SU-DHL-6 (cell line): Measurements from ENCODE around the gene FAM47E.

Source experiments
- H2AFZ ChIP-seq: fragments of 200-600 bp; sonication (generic); 2 replicates; pipeline ENCODE4 v1.6.1; 2014; ENCODE audit warnings: low read depth, mild to moderate bottlenecking, moderate library complexity, mixed read lengths, antibody characterized with exemption, low read length; ENCODE audit not compliant: severe bottlenecking
- H3F3A ChIP-seq: fragments of 200-600 bp; shearing (Covaris generic); 2 replicates; pipeline ENCODE4 v1.6.0; 2016; ENCODE audit warnings: antibody characterized with exemption, mild to moderate bottlenecking; ENCODE audit not compliant: insufficient read depth
- H3K27ac ChIP-seq: fragments of 200-600 bp; sonication (generic); 2 replicates; pipeline ENCODE4 v1.5.1; 2016; ENCODE audit warnings: low read depth, mild to moderate bottlenecking, low read length, moderate library complexity, mixed read lengths
- H3K27me3 ChIP-seq: fragments of 200-600 bp; sonication (generic), shearing (Covaris generic); 2 replicates; pipeline ENCODE4 v1.6.0; 2014; ENCODE audit warnings: mild to moderate bottlenecking, low read length
- H3K36me3 ChIP-seq: fragments of 200-600 bp; sonication (generic); 2 replicates; pipeline ENCODE4 v1.6.1; 2014; ENCODE audit warnings: mild to moderate bottlenecking, low read length, mixed read lengths
- H3K4me2 ChIP-seq: fragments of 300-600, 200-600 bp; shearing (Covaris generic), sonication (generic); 2 replicates; pipeline ENCODE4 v1.6.0; 2014; ENCODE audit warnings: low read length, low read depth, mild to moderate bottlenecking; ENCODE audit not compliant: poor library complexity, severe bottlenecking
- H3K4me3 ChIP-seq: fragments of 200-600 bp; sonication (generic); 2 replicates; pipeline ENCODE4 v1.5.1; 2014; ENCODE audit warnings: antibody characterized with exemption, low read length, mild to moderate bottlenecking, mixed read lengths; ENCODE audit not compliant: insufficient read depth, poor library complexity, severe bottlenecking
- H3K79me2 ChIP-seq: fragments of 200-600 bp; sonication (generic); 2 replicates; pipeline ENCODE4 v1.6.1; 2014; ENCODE audit warnings: mild to moderate bottlenecking, low read length, moderate library complexity; ENCODE audit not compliant: insufficient read depth
- H3K9ac ChIP-seq: fragments of 200-600 bp; sonication (generic); 2 replicates; pipeline ENCODE4 v1.7.0; 2014; ENCODE audit warnings: mild to moderate bottlenecking, low read length
- H3K9me2 ChIP-seq: fragments of 200-600 bp; sonication (generic); replicated peaks from 2 replicates; pipeline ENCODE4 v1.6.1; 2014; ENCODE audit warnings: low read length; ENCODE audit not compliant: insufficient read depth
- H3K9me3 ChIP-seq: fragments of 200-600 bp; sonication (generic); 2 replicates; pipeline ENCODE4 v1.6.1; 2014; ENCODE audit warnings: low read length, mixed read lengths; ENCODE audit not compliant: insufficient read depth
- H4K20me1 ChIP-seq: fragments of 200-600 bp; sonication (generic); 2 replicates; pipeline ENCODE4 v1.6.1; 2014; ENCODE audit warnings: low read depth, mild to moderate bottlenecking, antibody characterized with exemption, low read length, moderate library complexity, mixed read lengths
- CTCF ChIP-seq: fragments of 200-600 bp; sonication (generic); IDR thresholded peaks from one replicate; pipeline ENCODE4 v1.5.1; 2017; ENCODE audit warnings: antibody characterized with exemption, mild to moderate bottlenecking, low read length, moderate library complexity; ENCODE audit not compliant: insufficient read depth, poor library complexity, severe bottlenecking
- EZH2phosphoT487 ChIP-seq: fragments of 200-600 bp; sonication (generic), shearing (Covaris generic); conservative IDR thresholded peaks from 2 replicates; pipeline ENCODE4 v1.6.1; 2018; ENCODE audit warnings: mild to moderate bottlenecking, antibody characterized with exemption, low read length, moderate library complexity, mixed read lengths

The FAM47E gene

GRCh38 chr4:76307660-76308014 lies 56.1 kb downstream of the FAM47E start:
- Histone ChIP-seq H3K27me3 (no peaks in the 10 kb centered on the region), H2AFZ (no peak overlapping the region), H3K4me3 (no peak overlapping the region), H3F3A (no peaks in the 10 kb centered on the region), H3K9me3 (no peaks in the 10 kb centered on the region), H3K9ac (no peak overlapping the region), H3K9me2 (no peaks in the 10 kb centered on the region), H4K20me1 (no peaks in the 10 kb centered on the region), H3K79me2 (no peaks in the 10 kb centered on the region), H3K27ac (no peak overlapping the region), H3K36me3 (no peaks in the 10 kb centered on the region), H3K4me2 (no peak overlapping the region)
- TF ChIP-seq CTCF (no peak), EZH2phosphoT487 (no peak)

- H3K79me2 ChIP-seq, result no peaks in the 10 kb centered on the region
- H3K9me2 ChIP-seq, result no peaks in the 10 kb centered on the region
- H3K27me3 ChIP-seq, result no peaks in the 10 kb centered on the region
- H3K9me3 ChIP-seq, result no peaks in the 10 kb centered on the region
- no peaks in the 10 kb centered on the region for H3K36me3 ChIP-seq
- no peak overlapping the region for H3K4me2 ChIP-seq
- no peak overlapping the region for H2AFZ ChIP-seq
- H3K9ac ChIP-seq, result no peak overlapping the region
- no peaks in the 10 kb centered on the region for H3F3A ChIP-seq
- TF ChIP-seq CTCF, result no peak
- TF ChIP-seq EZH2phosphoT487, result no peak
- H4K20me1 ChIP-seq, result no peaks in the 10 kb centered on the region
- no peak overlapping the region for H3K27ac ChIP-seq
- H3K4me3 ChIP-seq, result no peak overlapping the region
Observed at GRCh38 chr4:76308548-76308947, 57.0 kb downstream of the FAM47E start.

GRCh38 chr4:76309939-76310550 lies 58.5 kb downstream of the FAM47E start:
- Histone ChIP-seq H3K27me3 (no peaks in the 10 kb centered on the region), H3K9me3 (no peaks in the 10 kb centered on the region), H3K9me2 (no peaks in the 10 kb centered on the region), H3K79me2 (no peaks in the 10 kb centered on the region), H3K36me3 (no peaks in the 10 kb centered on the region), H4K20me1 (no peaks in the 10 kb centered on the region), H3K27ac (no peak overlapping the region), H3K4me2 (no peak overlapping the region), H3F3A (no peaks in the 10 kb centered on the region), H3K4me3 (no peak overlapping the region), H2AFZ (no peak overlapping the region), H3K9ac (no peak overlapping the region)
- TF ChIP-seq CTCF, result no peak
- TF ChIP-seq EZH2phosphoT487, result no peak
